Heart right ventricle (tissue), 16 donors: Measurements from ENCODE around the gene RAD54L. TPM values are rescaled to one million over a fixed set of nuclear protein-coding genes. Genes with fewer than 3 reads are reported as not detected.

ENCODE experiments used
- ATAC-seq, 8 donors: fragments of 200-7000 bp; cut with Tn5 transposase; one replicate each; pipeline ENCODE4 v1.9.1; 2020; ENCODE audit warnings: mild to moderate bottlenecking in 8 of 8, moderate library complexity in 8 of 8, moderate number of reproducible peaks in 1 of 8
- DNase-seq, 2 donors: peaks; one replicate each; pipeline ENCODE4 v3.0.0-alpha.2; 2020
- H3K27ac ChIP-seq, 10 donors: fragments of 200-600 bp; sonication (generic) in 2 of 10; one replicate each; pipeline versions ENCODE4 v1.5.0 to v1.8.0; 2020 to 2022; ENCODE audit warnings: mild to moderate bottlenecking in 3 of 10
- H3K27me3 ChIP-seq, 7 donors: fragments of 200-600 bp; one replicate each; pipeline ENCODE4 v1.8.0; 2021 to 2022; ENCODE audit warnings: mild to moderate bottlenecking in 2 of 7
- H3K36me3 ChIP-seq, 9 donors: fragments of 200-600 bp; sonication (generic) in 1 of 9; one replicate each; pipeline versions ENCODE4 v1.5.0 to v1.8.0; 2020 to 2022; ENCODE audit warnings: mild to moderate bottlenecking in 2 of 9
- H3K4me1 ChIP-seq, 9 donors: fragments of 200-600 bp; sonication (generic) in 1 of 9; one replicate each; pipeline versions ENCODE4 v1.5.0 to v1.8.0; 2020 to 2022; ENCODE audit warnings: mild to moderate bottlenecking in 4 of 9
- H3K4me3 ChIP-seq, 10 donors: fragments of 200-600 bp; sonication (generic) in 2 of 10; one replicate each; pipeline versions ENCODE4 v1.5.0 to v1.8.0; 2020 to 2022; ENCODE audit warnings: mild to moderate bottlenecking in 7 of 10, moderate library complexity in 2 of 10
- H3K9me3 ChIP-seq, 11 donors: fragments of 200-600 bp in 10 of 11; sonication (generic) in 2 of 11; one replicate each; pipeline versions ENCODE4 v1.5.0 to v1.8.0; 2013 to 2022; ENCODE audit warnings: mild to moderate bottlenecking in 2 of 11, control low read depth in 1 of 11, moderate library complexity in 1 of 11
- CTCF ChIP-seq, 9 donors: fragments of 200-600 bp; sonication (generic) in 2 of 9; IDR thresholded peaks; one replicate each; pipeline versions ENCODE4 v1.5.0 to v1.8.0; 2021 to 2022; ENCODE audit warnings: antibody characterized with exemption in 9 of 9, mild to moderate bottlenecking in 5 of 9, moderate library complexity in 1 of 9
- WGBS, 2 donors: extraction: QIAGEN DNeasy Blood & Tissue Kit; methylation state at CpG; one replicate each; pipeline ENCODE4 v1.1.7; 2013; ENCODE audit warnings: inconsistent platforms in 1 of 2; 5-methylcytosine and 5-hydroxymethylcytosine counted together
- intact Hi-C, 10 donors: fragments of 100-400 bp; cut with DNase I; formaldehyde crosslinking; loops; one replicate each; pipeline versions ENCODE4 v1.11.1 to v1.14.2; 2022
- polyA plus RNA-seq, 2 donors: library from polyadenylated mRNA; stranded (reverse); fragments of 200-250 nt; gene quantifications; one replicate each; pipeline ENCODE4 v1.2.3, GENCODE V29; 2013
- total RNA-seq, 10 donors: library from RNA; stranded (reverse); fragmentation: NEBNext Ultra II Directional in 3 of 10; extraction: Animal tissue kit (Norgen Biotek cat#: 25700) in 3 of 10; gene quantifications; one replicate each; pipeline versions ENCODE4 v1.2.1 to v1.2.4, GENCODE V29; 2021 to 2023
- donor health status: Arrhythmogenic right ventricular cardiomyopathy.
- donor health status: ischemic (EF 13 %, LVEDD 7.1; RV severe dilation, severe dysfunction).
- donor health status: healthy with polysubstance abuse.
- donor health status: DM: no; HTN: yes; CAD: no.
- donor health status: DM: no; HTN: no; CAD: no.
- donor health status: ischemic (EF 25% LVEDD 6.9; RV normal size, moderate dysfunction).
- donor health status: ischemic (EF 25% LVEDD 5.7; RV mildly dilated, moderate dysfunction).
- donor health status: healthy.
- donor health status: DM: yes; HTN: yes; CAD: no.
- donor health status: Ischemic cardiomyopathy.
- donor health status: ischemic (EF 35%, LVEDD 5.7; RV mildly dilated, moderate dysfunction).
- donor health status: nonischemic (EF 11% LVEDD 7.7; RV severe dilation, severe dysfunction).
- donor health status: DM: yes; HTN: yes; CAD: no.
- donor health status: PGD.
- donor health status: ischemic (EF 29% LVEDD 5.4; RV normal size, mild dysfunction).
- donor health status: nonischemic (EF 23%, LVEDD 6.1; RV moderate dilation, normal function).

Gene RAD54L
- total and polyA plus RNA-seq, 12 donors = 0.35 to 2.8 (median 0.68) TPM; not detected in 1

GRCh38 chr1:46288485-46289133 lies 41.0 kb downstream of the RAD54L start:
- ATAC-seq (no peak), DNase-seq (no peak)
- Histone ChIP-seq H3K36me3 (peaks cover 0 to 100% (median 47%) of the 10 kb centered on the region in 9 donors), H3K4me3 (no peak overlapping the region), H3K27me3 (no peaks in the 10 kb centered on the region), H3K4me1 (peaks cover 0 to 19% (median 3%) of the 10 kb centered on the region in 9 donors), H3K27ac (no peak overlapping the region), H3K9me3 (no peaks in the 10 kb centered on the region)
- intact Hi-C loops = no loop called here
- TF ChIP-seq CTCF (IDR thresholded peaks at IDR 0.05) = no peak
- 77 to 88% methylated on average over 1 of the region's 1 CpG for WGBS, 2 donors

- intact Hi-C loops = no loop called here
- no peak overlapping the region for H3K27ac ChIP-seq
- no peak for TF ChIP-seq CTCF (IDR thresholded peaks at IDR 0.05)
Observed at GRCh38 chr1:46289134-46289494, 41.6 kb downstream of the RAD54L start.

GRCh38 chr1:46289976-46290375 lies 42.4 kb downstream of the RAD54L start:
- WGBS, 2 donors = 83 to 87% methylated on average over 4 of the region's 4 CpGs

More at GRCh38 chr1:46289134-46289494, 41.6 kb downstream of the RAD54L start:
- H3K4me1 ChIP-seq = peaks cover 0 to 15% (median 3%) of the 10 kb centered on the region in 9 donors
- WGBS, 2 donors = 97 to 99% methylated on average over 5 of the region's 5 CpGs
- DNase-seq (no peak), ATAC-seq (no peak)
- H3K27me3 ChIP-seq = no peaks in the 10 kb centered on the region
- H3K36me3 ChIP-seq = peaks cover 0 to 100% (median 51%) of the 10 kb centered on the region in 9 donors
- no peaks in the 10 kb centered on the region for H3K9me3 ChIP-seq
- H3K4me3 ChIP-seq = no peak overlapping the region

GRCh38 chr1:46295306-46295705 lies 47.7 kb downstream of the RAD54L start:
- Histone ChIP-seq H3K36me3 (peaks cover 0 to 78% (median 49%) of the 10 kb centered on the region in 9 donors), H3K4me3 (no peak overlapping the region), H3K9me3 (no peaks in the 10 kb centered on the region), H3K4me1 (peaks cover under 1 to 27% (median 19%) of the 10 kb centered on the region in 9 donors), H3K27me3 (no peaks in the 10 kb centered on the region), H3K27ac (no peak overlapping the region)
- 92 to 97% methylated on average over 2 of the region's 2 CpGs for WGBS, 2 donors
- intact Hi-C loops = loop anchor here in 1 of 10 donors (5.0 kb wide), 1 partner anchor 48 kb away; the partner anchor contains the start of gene RAD54L
- ATAC-seq (no peak), DNase-seq (no peak)
- TF ChIP-seq CTCF (IDR thresholded peaks at IDR 0.05) = no peak

More at GRCh38 chr1:46289976-46290375, 42.4 kb downstream of the RAD54L start:
- Histone ChIP-seq H3K27ac (no peak overlapping the region), H3K36me3 (peaks cover 0 to 100% (median 51%) of the 10 kb centered on the region in 9 donors), H3K9me3 (no peaks in the 10 kb centered on the region), H3K4me1 (peaks cover 0 to 9% (median under 1%) of the 10 kb centered on the region in 9 donors), H3K27me3 (no peaks in the 10 kb centered on the region), H3K4me3 (no peak overlapping the region)
- DNase-seq (no peak), ATAC-seq (peak in 1 of 8 donors; percentile 51)
- intact Hi-C loops = no loop called here
- no peak for TF ChIP-seq CTCF (IDR thresholded peaks at IDR 0.05)
